GM08714 (cell line): Measurements from ENCODE around the gene MAP3K7.

ENCODE experiments used
- H3K4me3 ChIP-seq: fragments of 200-500 bp; sonication (Bioruptor generic); 2 replicates; pipeline ENCODE4 v1.5.1; 2014; ENCODE audit warnings: mild to moderate bottlenecking, low read length, inconsistent platforms
- ZNF274 ChIP-seq: IDR thresholded peaks from 2 replicates; pipeline ENCODE4 v1.6.1; 2012; ENCODE audit warnings: mild to moderate bottlenecking, low read depth, low read length

The MAP3K7 gene

DNA sequence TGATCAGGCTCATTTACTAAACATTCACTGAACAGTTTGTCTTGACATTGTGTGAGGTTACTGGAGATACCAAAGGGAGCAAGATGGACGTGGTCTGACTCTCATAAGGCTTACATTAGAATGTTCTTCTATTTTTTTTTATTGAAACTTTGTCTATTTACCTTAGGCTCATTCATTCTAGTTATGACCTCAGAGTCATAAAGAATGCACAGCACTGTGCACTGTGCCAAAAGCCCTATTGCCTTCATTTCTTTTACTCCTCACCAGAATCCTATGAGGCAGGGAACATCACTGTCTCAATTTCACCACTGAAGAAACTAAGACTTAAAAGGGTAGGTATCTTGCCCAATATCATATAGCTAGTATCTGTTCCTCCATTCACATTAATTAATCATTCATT, 94.5 kb downstream of the MAP3K7 start:
- no peak for TF ChIP-seq ZNF274
- H3K4me3 ChIP-seq: no peak overlapping the region

DNA sequence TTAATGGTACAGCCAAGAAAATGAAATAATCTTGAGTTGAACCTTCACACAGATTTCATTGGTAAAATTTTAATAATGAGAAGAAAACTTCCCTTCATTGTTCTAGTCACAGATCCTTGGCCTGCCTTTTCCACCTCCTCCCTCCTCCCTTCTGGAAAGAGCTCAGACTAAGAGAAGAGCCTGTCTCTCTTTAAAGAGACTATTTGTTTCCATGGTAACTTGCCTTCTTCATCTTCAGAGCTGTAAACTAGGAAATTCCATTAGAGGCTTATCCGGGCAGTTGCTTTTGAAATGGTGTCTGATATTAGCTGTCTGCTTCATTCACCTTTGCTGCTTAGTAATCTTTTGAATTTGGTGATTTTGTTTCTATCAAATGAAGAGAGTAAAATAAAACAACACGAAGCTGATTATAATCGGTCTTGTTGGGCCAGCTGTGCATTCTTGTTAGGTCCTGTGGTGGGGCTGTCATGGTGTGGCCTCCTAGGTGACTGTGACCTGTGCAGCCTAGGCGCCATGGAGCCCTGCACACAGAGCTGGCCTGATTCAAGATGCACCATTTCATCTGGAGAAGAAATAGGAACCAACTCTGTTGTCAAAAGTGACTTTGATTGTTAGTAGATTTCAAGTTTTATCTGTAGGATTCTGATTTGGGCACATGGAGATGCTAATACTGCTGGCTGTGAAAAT, 96.7 kb downstream of the MAP3K7 start:
- no peak overlapping the region for H3K4me3 ChIP-seq
- no peak for TF ChIP-seq ZNF274

DNA sequence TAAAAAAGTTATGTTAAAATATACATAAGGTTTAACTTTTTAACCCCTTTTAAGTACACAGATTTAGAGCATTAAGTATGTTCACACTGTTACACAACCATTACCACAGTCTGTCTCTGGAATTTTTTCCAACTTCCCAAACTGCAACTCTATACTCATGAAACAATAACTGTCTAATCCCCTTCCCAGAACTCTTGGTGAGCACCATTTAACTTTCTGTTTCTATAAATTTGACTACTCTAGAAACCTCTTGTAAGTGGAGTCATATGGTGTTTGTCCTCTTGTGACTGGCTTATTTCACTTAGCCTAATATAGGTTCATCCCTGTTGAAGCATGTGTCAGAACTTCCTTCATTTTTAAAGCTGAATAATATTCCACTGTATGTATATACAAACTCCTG, 98.1 kb downstream of the MAP3K7 start:
- no peak for TF ChIP-seq ZNF274
- no peak overlapping the region for H3K4me3 ChIP-seq

DNA sequence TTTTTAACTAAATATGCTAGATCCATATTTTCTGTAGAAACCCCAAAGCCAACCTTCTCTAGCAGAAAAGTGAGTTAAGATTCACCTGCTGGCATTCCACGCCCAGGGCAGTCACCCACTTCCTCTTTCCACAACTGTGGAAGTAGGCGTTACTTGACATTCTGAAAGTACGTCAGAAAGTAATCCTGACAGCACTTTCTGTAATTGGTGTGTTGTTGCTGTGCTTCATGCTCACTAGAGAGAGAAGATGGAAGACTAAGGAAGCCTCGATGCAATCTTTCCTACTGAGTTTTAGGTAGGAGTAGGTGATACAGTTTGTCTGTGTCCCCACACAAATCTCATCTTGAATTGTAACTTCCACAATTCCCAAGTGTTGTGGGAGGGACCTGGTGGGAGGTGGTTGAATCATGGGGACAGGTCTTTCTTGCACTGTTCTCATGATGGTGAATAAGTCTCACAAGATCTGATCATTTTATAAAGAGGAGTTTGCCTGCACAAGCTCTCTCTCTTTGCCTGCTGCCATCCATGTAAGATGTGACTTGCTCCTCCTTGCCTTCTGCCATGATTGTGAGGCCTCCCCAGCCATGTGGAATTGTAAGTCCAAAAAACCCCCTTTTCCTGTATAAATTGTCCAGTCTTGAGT, 101.1 kb downstream of the MAP3K7 start:
- no peak for TF ChIP-seq ZNF274
- H3K4me3 ChIP-seq: no peak overlapping the region

DNA sequence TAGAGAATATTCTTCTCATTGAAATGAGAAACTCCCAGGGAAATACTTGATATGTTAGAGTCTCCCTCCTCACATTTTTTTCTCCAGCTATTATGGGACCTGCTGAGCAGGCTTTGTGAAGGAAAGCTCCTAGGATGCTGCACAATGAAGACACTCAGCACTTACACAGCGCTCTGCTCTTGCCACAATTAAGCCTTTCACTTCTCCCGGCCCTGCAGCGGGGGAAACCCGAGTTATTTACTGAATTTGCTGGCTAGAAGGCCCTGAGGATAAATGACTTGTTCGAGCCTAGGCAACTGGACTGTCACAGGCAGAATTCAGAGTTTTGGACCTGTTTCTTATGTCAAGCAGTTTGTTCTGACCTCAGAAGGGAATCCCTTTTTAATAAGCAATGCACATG, 102.0 kb downstream of the MAP3K7 start:
- no peak for TF ChIP-seq ZNF274

DNA sequence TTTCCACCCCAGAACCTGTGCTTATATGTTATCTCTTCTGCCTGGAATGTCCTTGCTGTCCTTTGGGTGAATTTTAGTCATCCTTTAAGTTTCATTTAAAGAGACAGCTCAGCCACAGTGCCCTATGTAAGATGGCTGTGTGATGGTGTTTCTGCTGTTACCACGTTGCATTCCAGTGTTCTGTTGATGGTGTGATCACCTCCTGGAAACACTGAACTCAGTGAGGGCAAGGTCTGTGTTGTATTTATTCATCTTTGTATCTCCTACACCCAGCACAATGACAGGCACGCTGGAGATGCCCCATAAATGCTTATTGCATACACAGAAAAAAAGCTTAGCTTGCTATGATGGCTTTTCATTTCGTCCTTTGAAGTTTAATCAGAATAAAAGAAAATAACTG, 102.5 kb downstream of the MAP3K7 start:
- TF ChIP-seq ZNF274: no peak
- H3K4me3 ChIP-seq: no peak overlapping the region

More for the DNA sequence above, 102.0 kb downstream of the MAP3K7 start:
- H3K4me3 ChIP-seq: no peak overlapping the region

DNA sequence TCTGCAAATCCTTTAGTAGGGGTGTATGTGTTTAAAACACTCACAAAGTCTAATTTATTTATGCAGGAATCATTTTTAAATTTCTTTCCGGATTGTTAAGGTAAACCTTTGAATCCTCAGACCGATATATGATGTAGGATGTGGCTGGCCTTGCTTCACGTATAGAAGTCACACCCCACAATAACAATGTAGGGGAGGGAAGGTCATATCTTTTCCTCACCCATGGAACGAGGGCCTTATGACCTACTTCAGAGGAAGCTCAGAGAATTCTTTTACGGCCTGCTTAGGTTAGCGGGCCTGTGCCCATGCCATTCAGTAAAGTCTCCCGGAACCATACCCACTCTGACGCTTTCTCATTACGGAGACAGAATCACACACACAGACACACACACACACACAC, 102.9 kb downstream of the MAP3K7 start:
- no peak for TF ChIP-seq ZNF274
- no peak overlapping the region for H3K4me3 ChIP-seq

DNA sequence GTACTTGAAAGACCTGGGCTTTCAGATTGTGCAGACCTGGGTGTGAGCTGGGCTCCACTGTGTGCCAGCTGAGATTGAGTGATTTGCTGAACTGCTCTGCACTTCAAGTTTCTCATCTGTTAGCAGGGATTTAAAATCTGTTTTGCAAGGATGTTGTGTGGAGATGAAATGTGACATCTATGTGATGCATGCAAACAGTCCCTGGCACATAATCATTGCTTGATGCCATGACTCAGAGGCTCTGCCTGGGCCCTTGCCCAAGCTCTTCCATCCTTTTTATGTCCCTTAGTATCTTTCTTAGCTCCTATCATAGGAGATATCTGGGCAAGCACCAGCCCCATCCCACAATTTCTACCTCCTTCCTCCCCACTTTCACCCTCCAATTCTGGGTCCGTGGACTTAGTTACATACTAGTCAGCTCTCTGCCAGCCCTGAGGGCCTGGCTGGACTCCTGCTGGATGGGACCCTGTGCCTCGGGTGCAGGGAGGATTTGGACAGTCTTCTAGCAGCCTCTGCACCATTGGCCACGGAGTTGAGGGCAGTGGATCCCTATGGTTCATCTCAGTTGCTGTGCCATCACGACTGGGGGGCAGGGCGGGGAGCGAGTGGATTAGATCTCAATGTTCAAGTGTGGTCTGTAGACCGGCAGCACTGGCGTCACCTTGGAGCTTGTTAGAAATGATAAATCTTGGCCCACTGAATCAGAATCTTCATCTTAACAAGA, 103.6 kb downstream of the MAP3K7 start:
- TF ChIP-seq ZNF274: no peak
- no peak overlapping the region for H3K4me3 ChIP-seq

DNA sequence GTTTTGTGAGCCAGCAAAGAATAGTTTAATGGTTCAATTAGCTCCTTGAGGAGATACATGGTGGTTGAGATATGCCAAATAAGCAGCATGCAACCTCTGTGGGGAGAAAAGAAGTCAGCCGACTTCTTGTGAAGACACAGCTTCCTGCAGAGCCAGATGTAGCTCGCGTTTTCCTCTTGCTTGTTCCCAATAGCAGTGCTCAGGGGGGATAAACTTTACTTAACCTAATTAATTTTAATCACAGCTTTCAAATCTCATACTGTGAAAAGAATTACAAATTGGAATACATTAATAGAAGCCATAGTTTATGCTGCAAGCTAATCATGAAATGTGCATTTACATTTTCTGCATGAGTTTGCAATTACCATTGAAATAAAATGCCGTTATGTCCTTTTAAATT, 106.2 kb downstream of the MAP3K7 start:
- H3K4me3 ChIP-seq: no peak overlapping the region
- TF ChIP-seq ZNF274: no peak

DNA sequence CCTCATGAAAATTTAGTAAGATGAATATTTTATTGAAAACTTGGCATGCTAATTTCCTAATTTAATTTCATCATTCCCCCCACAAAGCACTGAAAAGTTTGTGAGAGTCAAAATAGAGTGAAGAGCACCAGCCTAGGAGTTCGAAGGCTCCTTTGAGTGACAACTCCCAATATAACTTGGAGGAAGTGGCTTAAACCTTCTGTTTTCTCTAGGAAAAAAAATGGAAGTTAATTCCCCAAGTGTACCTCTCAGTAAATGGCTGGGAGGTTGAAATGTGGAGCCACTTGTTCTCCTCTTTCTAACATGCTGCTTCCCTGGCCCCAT, 107.3 kb downstream of the MAP3K7 start:
- no peak for TF ChIP-seq ZNF274
- H3K4me3 ChIP-seq: no peak overlapping the region

DNA sequence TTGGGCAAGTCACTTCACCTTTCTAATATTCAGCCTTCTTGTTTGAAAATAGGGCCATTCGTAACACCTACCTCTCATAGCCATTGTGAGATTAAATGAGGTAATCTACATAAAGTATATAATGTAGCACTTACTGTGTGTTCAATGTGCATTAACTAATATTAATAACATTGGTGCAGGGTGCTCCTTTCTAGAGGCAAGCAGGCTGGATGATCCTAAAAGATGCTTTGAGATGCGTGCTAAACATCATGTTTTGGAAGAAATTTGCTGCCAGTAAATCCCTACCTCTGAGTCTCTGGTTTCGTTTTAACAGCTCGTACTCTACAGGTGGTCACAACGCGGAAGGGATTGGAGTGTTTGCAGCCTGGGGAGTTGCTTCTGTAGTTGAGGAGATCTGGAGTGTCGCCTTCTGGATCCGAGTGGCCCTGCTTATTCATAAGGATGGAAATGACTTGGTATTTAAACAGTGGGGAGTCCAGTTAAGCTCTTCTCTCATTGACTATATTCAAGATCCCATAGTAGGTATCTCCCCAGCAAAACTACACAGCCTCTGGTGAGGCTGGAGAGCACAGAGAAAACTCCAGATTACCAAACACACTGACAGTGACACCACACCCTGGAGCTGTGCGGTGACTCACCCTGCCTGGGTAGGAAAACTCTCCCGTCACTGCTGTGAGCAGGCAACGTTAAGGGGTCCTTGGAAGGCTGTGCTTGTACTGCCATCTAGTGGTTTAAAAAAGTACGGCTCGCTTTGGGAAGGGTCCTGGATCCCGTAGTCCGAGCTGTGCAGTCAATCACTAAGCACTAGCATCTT, 107.9 kb downstream of the MAP3K7 start:
- no peak for TF ChIP-seq ZNF274
- no peak overlapping the region for H3K4me3 ChIP-seq

DNA sequence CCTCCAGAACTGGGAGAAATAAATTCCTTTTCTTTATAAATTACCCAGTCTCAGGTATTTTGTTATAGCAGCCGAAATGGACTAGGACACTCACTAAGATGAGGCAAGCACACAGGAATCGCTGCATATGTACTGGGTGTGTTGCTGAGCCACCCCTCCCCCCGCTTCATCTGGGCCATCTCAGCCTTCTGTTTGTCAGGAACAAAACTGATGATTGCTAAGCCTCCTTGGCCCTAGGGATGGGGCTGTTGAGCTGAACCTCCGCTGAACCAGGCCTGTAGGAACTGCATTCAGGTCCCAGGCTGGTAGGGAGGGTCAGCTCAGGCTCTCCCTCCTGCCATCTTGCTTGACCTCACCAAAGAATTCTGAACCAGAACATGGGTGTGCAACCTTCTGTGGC, 108.6 kb downstream of the MAP3K7 start:
- H3K4me3 ChIP-seq: no peak overlapping the region
- TF ChIP-seq ZNF274: no peak

DNA sequence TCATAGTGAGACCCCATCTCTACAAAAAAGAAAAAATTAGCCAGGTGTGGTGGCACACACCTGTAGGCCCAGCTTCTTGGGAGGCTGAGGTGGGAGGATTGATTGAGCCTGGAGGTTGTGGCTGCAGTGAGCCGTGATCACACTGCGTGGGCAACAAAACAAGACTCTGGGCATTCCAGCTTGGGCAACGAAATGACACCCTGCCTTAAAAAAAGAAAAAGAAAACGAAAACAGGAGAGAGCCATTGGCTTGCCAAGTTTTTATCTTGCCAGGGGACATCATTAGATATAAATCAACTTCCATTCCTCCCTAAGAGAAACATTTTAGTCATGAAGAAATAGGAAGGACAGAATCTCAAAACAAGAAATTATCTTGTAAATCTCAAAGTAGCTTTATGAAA, 109.5 kb downstream of the MAP3K7 start:
- no peak for TF ChIP-seq ZNF274
- H3K4me3 ChIP-seq: no peak overlapping the region

DNA sequence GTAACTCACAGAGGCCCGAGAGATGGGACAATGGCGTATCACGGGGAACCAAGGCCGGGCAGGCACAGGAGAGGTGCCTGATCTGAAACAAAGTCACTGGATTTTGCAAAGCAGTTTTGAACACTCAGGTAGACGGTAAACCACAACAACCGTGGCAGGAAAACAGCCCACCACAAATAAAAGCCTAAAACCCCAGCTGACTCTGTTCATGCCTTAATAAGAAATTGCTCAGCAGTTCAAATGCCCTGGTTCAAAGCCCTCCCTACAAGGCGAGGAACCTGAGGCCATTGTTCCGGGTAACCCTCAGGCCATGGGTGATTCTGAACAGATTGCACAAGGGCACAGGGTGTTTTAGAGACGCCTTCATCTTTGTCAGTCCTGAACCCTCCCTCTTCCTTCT, 114.2 kb downstream of the MAP3K7 start:
- no peak overlapping the region; the same call in 1 of the 2 replicates for H3K4me3 ChIP-seq

DNA sequence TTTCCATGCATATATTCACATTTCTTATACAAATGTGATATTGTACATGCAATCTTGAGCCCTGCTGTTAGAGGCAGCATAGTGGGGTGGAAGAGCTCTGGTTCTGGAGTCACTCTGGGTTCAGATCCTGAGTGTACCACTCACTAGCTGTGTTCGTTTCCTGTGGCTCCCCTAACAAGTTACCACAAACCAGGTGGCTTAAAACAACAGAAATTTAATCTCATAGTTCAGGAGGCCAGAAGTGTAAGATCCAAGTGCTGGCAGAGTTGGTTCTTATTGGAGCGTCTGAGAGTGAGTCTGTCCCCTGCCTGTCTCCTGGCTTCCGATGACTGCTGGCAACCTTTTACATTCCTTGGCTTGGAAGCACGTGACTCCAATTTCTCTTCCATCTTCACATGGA, 115.6 kb downstream of the MAP3K7 start:
- H3K4me3 ChIP-seq: no peak overlapping the region
- no peak for TF ChIP-seq ZNF274

More for the DNA sequence above, 114.2 kb downstream of the MAP3K7 start:
- TF ChIP-seq ZNF274: no peak

DNA sequence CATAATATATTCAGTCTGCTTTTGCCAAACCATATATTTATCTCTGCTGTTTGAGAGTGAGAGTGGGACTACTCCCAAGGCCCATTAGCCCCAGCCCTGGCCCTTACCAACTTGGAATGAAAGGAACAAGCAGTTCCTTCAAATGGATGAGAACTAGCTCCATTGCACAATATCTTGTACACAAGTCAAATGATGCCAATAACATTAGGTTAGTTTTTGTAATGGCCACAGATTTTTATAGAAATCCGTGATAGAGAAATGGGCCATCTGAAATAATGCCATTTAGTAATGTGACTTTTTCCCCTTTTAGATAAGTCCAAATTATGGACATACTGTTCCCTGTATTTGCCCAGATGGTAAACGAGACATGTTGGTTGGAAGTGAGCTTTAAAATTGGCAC, 117.0 kb downstream of the MAP3K7 start:
- TF ChIP-seq ZNF274: no peak
- H3K4me3 ChIP-seq: no peak overlapping the region
